Breast epithelium (tissue), 4 donors: ENCODE data around the gene PLTP. TPM values are rescaled to one million over a fixed set of nuclear protein-coding genes. Genes with fewer than 3 reads are reported as not detected.
A peak's percentile ranks its signal among the peaks of the same experiment; 100 is the strongest.

Experiments
- DNase-seq, 2 donors: peaks; one replicate each; pipeline ENCODE4 v3.0.0-alpha.2; 2019; ENCODE audit warnings: low spot score in 2 of 2
- H3K27ac ChIP-seq, 2 donors: fragments of 200-600 bp; sonication (generic) in 1 of 2; one replicate each; pipeline ENCODE4 v1.5.1; 2016 to 2019; ENCODE audit warnings: mild to moderate bottlenecking in 1 of 2
- H3K27me3 ChIP-seq, 2 donors: fragments of 200-600 bp; sonication (generic) in 1 of 2; one replicate each; pipeline versions ENCODE4 v1.5.1 to v1.6.0; 2017 to 2019; ENCODE audit warnings: control low read depth in 1 of 2, mild to moderate bottlenecking in 1 of 2
- H3K36me3 ChIP-seq: fragments of 200-600 bp; one replicate; pipeline ENCODE4 v1.5.1; 2019
- H3K4me1 ChIP-seq, 2 donors: fragments of 200-600 bp; sonication (generic); one replicate each; pipeline ENCODE4 v1.5.1; 2016 to 2019; ENCODE audit warnings: control low read depth in 1 of 2
- H3K4me3 ChIP-seq, 3 donors: fragments of 200-600 bp; sonication (generic); 1 replicate in 2 of 3; 2 replicates in 1 of 3; pipeline ENCODE4 v1.5.1; 2016 to 2019; ENCODE audit warnings: mild to moderate bottlenecking in 3 of 3, moderate library complexity in 2 of 3
- H3K9me3 ChIP-seq, 2 donors: fragments of 200-600 bp; sonication (generic) in 1 of 2; one replicate each; pipeline ENCODE4 v1.5.1; 2016 to 2019; ENCODE audit warnings: control low read depth in 1 of 2
- CTCF ChIP-seq, 3 donors: fragments of 450-650 bp; IDR thresholded peaks; one replicate each; pipeline ENCODE4 v1.5.1; 2016 to 2017; ENCODE audit warnings: antibody characterized with exemption in 3 of 3, mild to moderate bottlenecking in 3 of 3, moderate library complexity in 3 of 3
- POLR2A ChIP-seq: fragments of 450-650 bp; IDR thresholded peaks from one replicate; pipeline ENCODE4 v1.6.1; 2016; ENCODE audit warnings: antibody characterized with exemption, mild to moderate bottlenecking, moderate library complexity
- POLR2AphosphoS5 ChIP-seq, 3 donors: sonication (generic); formaldehyde crosslinking; IDR thresholded peaks; one replicate each; pipeline ENCODE4 v1.6.1; 2017; ENCODE audit warnings: antibody characterized with exemption in 3 of 3
- intact Hi-C: fragments of 100-400 bp; cut with DNase I; formaldehyde crosslinking; loops from one replicate; pipeline ENCODE4 v1.15.1; 2023; ENCODE audit warnings: low total_unique reads
- total RNA-seq, 3 donors: library from RNA; depleted of rRNA; stranded (reverse); fragments of >200 nt; gene quantifications; one replicate each; pipeline ENCODE4 v1.1.0, GENCODE V29; 2016

Gene PLTP
- total RNA-seq, 3 donors from 2014 or later: 78.3 to 405 (median 100.0) TPM

GRCh38 chr20:45926731-45927070 is 14.7 kb upstream of the PLTP start:
- H3K36me3 ChIP-seq: no peaks in the 10 kb centered on the region
- H3K27me3 ChIP-seq: no peaks in the 10 kb centered on the region
- H3K4me1 ChIP-seq: peaks cover 0 to 3% of the 10 kb centered on the region in 2 donors
- DNase-seq: no peak
- no peak for TF ChIP-seq POLR2A
- TF ChIP-seq POLR2AphosphoS5 (IDR thresholded peaks at IDR 0.05): no peak
- TF ChIP-seq CTCF (IDR thresholded peaks at IDR 0.05): no peak
- H3K9me3 ChIP-seq: no peaks in the 10 kb centered on the region
- no peak overlapping the region for H3K4me3 ChIP-seq
- no peak overlapping the region for H3K27ac ChIP-seq
- intact Hi-C loops: no loop called here

GRCh38 chr20:45925821-45926506 is 14.0 kb upstream of the PLTP start:
- Histone ChIP-seq H3K4me1 (peaks cover 0 to 3% of the 10 kb centered on the region in 2 donors), H3K27me3 (no peaks in the 10 kb centered on the region), H3K9me3 (no peaks in the 10 kb centered on the region), H3K4me3 (no peak overlapping the region), H3K36me3 (no peaks in the 10 kb centered on the region), H3K27ac (peak overlapping the region; percentile 7 to 86)
- no peak for DNase-seq
- intact Hi-C loops: no loop called here
- no peak for TF ChIP-seq POLR2A
- TF ChIP-seq CTCF (IDR thresholded peaks at IDR 0.05): no peak
- TF ChIP-seq POLR2AphosphoS5 (IDR thresholded peaks at IDR 0.05): no peak

- intact Hi-C loops: no loop called here
- H3K9me3 ChIP-seq: no peaks in the 10 kb centered on the region
- H3K4me3 ChIP-seq: peak overlapping the region in 2 of 3 donors; percentile 16 to 39
- H3K27ac ChIP-seq: peak overlapping the region; percentile 54 to 86
- peaks cover 0 to 7% of the 10 kb centered on the region in 2 donors for H3K4me1 ChIP-seq
- no peak for TF ChIP-seq CTCF (IDR thresholded peaks at IDR 0.05)
- TF ChIP-seq POLR2AphosphoS5 (IDR thresholded peaks at IDR 0.05): no peak
- TF ChIP-seq POLR2A: no peak
- no peaks in the 10 kb centered on the region for H3K36me3 ChIP-seq
- no peaks in the 10 kb centered on the region for H3K27me3 ChIP-seq
- DNase-seq: no peak
These were observed 12.7 kb upstream of the PLTP start for GRCh38 chr20:45924391-45925261.

GRCh38 chr20:45921337-45922189 is 9.6 kb upstream of the PLTP start:
- TF ChIP-seq CTCF (IDR thresholded peaks at IDR 0.05) (no peak), POLR2A (no peak), POLR2AphosphoS5 (IDR thresholded peaks at IDR 0.05) (no peak)
- no peaks in the 10 kb centered on the region for H3K36me3 ChIP-seq
- no peak for DNase-seq
- H3K4me3 ChIP-seq: no peak overlapping the region
- peaks cover 0 to 7% of the 10 kb centered on the region in 2 donors for H3K4me1 ChIP-seq
- intact Hi-C loops: no loop called here
- no peaks in the 10 kb centered on the region for H3K27me3 ChIP-seq
- no peaks in the 10 kb centered on the region for H3K9me3 ChIP-seq
- peak overlapping the region in 1 of 2 donors; percentile 87 for H3K27ac ChIP-seq
